Measurements from ENCODE around the gene PEAR1. TPM values are rescaled to one million over a fixed set of nuclear protein-coding genes. Genes with fewer than 3 reads are reported as not detected.

The PEAR1 gene
- total and polyA plus RNA-seq, 2 of the 4 experiments (the other 2 are of a cell fraction), result 2.0 to 44.4 TPM

DNA sequence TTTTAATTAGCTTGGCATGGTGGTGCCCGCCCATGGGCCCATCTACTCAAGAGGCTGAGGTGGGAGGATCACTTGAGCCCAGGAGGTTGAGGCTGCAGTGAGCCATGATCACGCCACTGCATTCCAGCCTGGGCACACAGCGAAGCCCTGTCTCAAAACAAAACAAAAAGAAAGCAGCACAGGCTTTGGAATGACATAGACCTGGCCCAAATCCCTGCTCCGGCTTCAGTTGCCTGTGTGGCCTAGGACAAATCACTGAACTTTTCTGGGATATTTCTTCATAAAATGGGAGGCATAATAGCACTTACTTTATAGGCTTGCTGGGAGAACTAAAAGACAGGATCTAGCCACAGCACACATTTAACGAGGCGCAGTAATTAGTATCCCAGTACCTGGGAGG is 2.4 kb downstream of the PEAR1 start:
- peak overlapping the region; percentile 47 for H2BK15ac ChIP-seq (ENCODE audit: low read depth, low read length)
- H3K9me1 ChIP-seq (ENCODE audit: insufficient read depth, low read length), result peaks cover 24% of the 10 kb centered on the region
- BruUV-seq (replicated peaks), result no TSS peak
- no peak for TF ChIP-seq SMC3 (IDR thresholded peaks at IDR 0.05; ENCODE audit: low read depth, low read length)
- TF ChIP-seq MXI1 (IDR thresholded peaks at IDR 0.05; ENCODE audit: borderline replicate concordance, low read depth, low read length), result no peak
- no peak for TF ChIP-seq FOS (IDR thresholded peaks at IDR 0.05; ENCODE audit: low read depth, low read length)
- TF ChIP-seq, protein P1, sequence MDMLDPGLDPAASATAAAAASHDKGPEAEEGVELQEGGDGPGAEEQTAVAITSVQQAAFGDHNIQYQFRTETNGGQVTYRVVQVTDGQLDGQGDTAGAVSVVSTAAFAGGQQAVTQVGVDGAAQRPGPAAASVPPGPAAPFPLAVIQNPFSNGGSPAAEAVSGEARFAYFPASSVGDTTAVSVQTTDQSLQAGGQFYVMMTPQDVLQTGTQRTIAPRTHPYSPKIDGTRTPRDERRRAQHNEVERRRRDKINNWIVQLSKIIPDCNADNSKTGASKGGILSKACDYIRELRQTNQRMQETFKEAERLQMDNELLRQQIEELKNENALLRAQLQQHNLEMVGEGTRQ (IDR thresholded peaks at IDR 0.05; ENCODE audit: low read depth, low read length), result no peak
- H3K4ac ChIP-seq (ENCODE audit: low read depth, low read length), result peak overlapping the region; percentile 76
- H2AK5ac ChIP-seq (ENCODE audit: low read depth, low read length), result peak overlapping the region; percentile 35
- peak overlapping the region; percentile 61 for H2BK20ac ChIP-seq (ENCODE audit: low read depth, low read length)
- no peak overlapping the region for H3K4me3 ChIP-seq (ENCODE audit: insufficient read depth, low read depth, low read length)
- no peak overlapping the region for H2AK9ac ChIP-seq (replicated peaks; ENCODE audit: low read depth, low read length, poor library complexity)
- H3K56ac ChIP-seq (ENCODE audit: extremely low read depth, insufficient read depth, low read length), result no peak overlapping the region
- in situ Hi-C loops (cut with MboI; ENCODE audit: low sequenced_read_pairs) (no loop called here), intact Hi-C loops (cut with micrococcal nuclease) (no loop called here), dilution Hi-C loops (cut with HindIII; ENCODE audit: low sequenced_read_pairs, unreplicated experiment) (no loop called here)
- ChIA-PET CTCF (no interaction called here), POLR2A (ENCODE audit: unreplicated experiment) (no interaction called here)
- DNase-seq, result no peak
- WGBS, 2 experiments (ENCODE audit: extremely low coverage in 2 of 2, insufficient read length in 1 of 2), result no CpG with 5 or more reads among the region's 6 CpGs
- no peak overlapping the region for H2AFZ ChIP-seq (replicated peaks; ENCODE audit: low read length, poor library complexity)
- H3K79me1 ChIP-seq (ENCODE audit: low read depth in 1 of 2, low read length in 2 of 2), result peaks cover 27 to 73% of the 10 kb centered on the region in 2 experiments
- H3K27me3 ChIP-seq (ENCODE audit: control insufficient read depth, insufficient read depth, low read length), result no peaks in the 10 kb centered on the region; the same call in 1 of the 2 replicates
- peak overlapping the region; percentile 92 for H2BK5ac ChIP-seq (ENCODE audit: low read depth, low read length, poor library complexity, severe bottlenecking)
- no peak for ATAC-seq (ENCODE audit: low read depth)
- H3K18ac ChIP-seq (ENCODE audit: low read depth, low read length), result peak overlapping the region; percentile 33; the same call in 1 of the 2 replicates
- H4K8ac ChIP-seq (ENCODE audit: low read depth in 2 of 2, low read length in 2 of 2), result peak overlapping the region; percentile 62 to 79; a peak in 3 of 4 replicates
- H3K4me2 ChIP-seq (ENCODE audit: low read depth, low read length), result no peak overlapping the region
- peak overlapping the region; percentile 59 for H3K27ac ChIP-seq (ENCODE audit: insufficient read depth, low read length)
- no peak overlapping the region for H3K9ac ChIP-seq (ENCODE audit: low read depth, low read length)
- H4K20me1 ChIP-seq (ENCODE audit: insufficient read depth, low read length), result peaks cover 2% of the 10 kb centered on the region; the same call in 1 of the 2 replicates
- peak overlapping the region; percentile 87 for H4K91ac ChIP-seq (ENCODE audit: insufficient read depth, low read depth, low read length)
- no peaks in the 10 kb centered on the region for H3K36me3 ChIP-seq (ENCODE audit: control insufficient read depth, insufficient read depth, low read length)
- no peak overlapping the region; the same call in 1 of the 2 replicates for H4K5ac ChIP-seq (ENCODE audit: low read depth, low read length)
- peaks cover 43% of the 10 kb centered on the region for H3K4me1 ChIP-seq (ENCODE audit: control insufficient read depth, insufficient read depth, low read length)
- H2BK120ac ChIP-seq (ENCODE audit: low read depth, low read length), result peak overlapping the region; percentile 88
- H3K14ac ChIP-seq (replicated peaks; ENCODE audit: low read depth, low read length), result peak overlapping the region; percentile 38; the same call in 1 of the 2 replicates
- H3K9me3 ChIP-seq (ENCODE audit: control insufficient read depth, insufficient read depth, low read length), result no peaks in the 10 kb centered on the region
- H3K23ac ChIP-seq (ENCODE audit: low read depth, low read length), result 0 out of 2 replicates have a peak overlapping the region, but pooled peaks have one; percentile 8

Measured in IMR-90 (cell line).